ENCODE data around the gene COPRS.

- TF ChIP-seq CTCF (conservative IDR thresholded peaks at IDR 0.05; ENCODE audit: low read length) (peak; percentile 97), EZH2phosphoT487 (IDR thresholded peaks at IDR 0.05; ENCODE audit: borderline replicate concordance) (no peak)
Measured at GRCh38 chr17:31842195-31843069, 16.6 kb downstream of the COPRS start.
